HepG2 (cell line): ENCODE results near the gene POU2AF2. TPM values are rescaled to one million over a fixed set of nuclear protein-coding genes. Genes with fewer than 3 reads are reported as not detected.

Experiments
- ATAC-seq: fragments of 200-7000 bp; cut with Tn5 transposase; 3 replicates; pipeline ENCODE4 v1.9.1; 2020; ENCODE audit warnings: mild to moderate bottlenecking, moderate library complexity
- BruUV-seq: library from RNA; stranded (reverse); fragments of 400-500 nt; replicated peaks from 2 replicates; lab custom pipeline; 2021; lab: Mats Ljungman, UMichigan
- CTCF ChIA-PET: fragments of 300-600 bp; formaldehyde crosslinking; extraction: SDS; loops from one replicate; lab custom pipeline; 2021; ENCODE audit warnings: low total read pairs, inconsistent platforms, low intra/inter-chr PET ratio; lab: Yijun Ruan, JAX
- POLR2A ChIA-PET: fragments of 350-600 bp; sonication (Branson Sonifier 250); formaldehyde crosslinking; loops from one replicate; lab custom pipeline; 2020; ENCODE audit warnings: antibody characterized with exemption, inconsistent platforms; lab: Yijun Ruan, JAX
- DNase-seq: peaks from one replicate; pipeline ENCODE4 v3.0.0-alpha.2; 2015; ENCODE audit warnings: low spot score
- FAIRE-seq: peaks from 3 replicates; lab custom pipeline; 2011; peaks lifted over from hg19 to GRCh38; lab: Jason Lieb, UNC
- H2AFZ ChIP-seq: one replicate; pipeline ENCODE4 v1.6.1; 2011; ENCODE audit warnings: low read length, inconsistent platforms
- H3K27ac ChIP-seq: fragments of 300-600 bp; 3 replicates; pipeline ENCODE4 v1.8.0; 2011; ENCODE audit warnings: mixed run types, mild to moderate bottlenecking, mixed read lengths, low read length, inconsistent platforms; ENCODE audit not compliant: insufficient read depth; ENCODE audit errors: extremely low read length
- H3K27me3 ChIP-seq, 2 experiments: fragments of 200-600 bp in 1 of 2; 2 replicates in 1 of 2; 3 replicates in 1 of 2; pipeline versions ENCODE4 v1.6.0 to v1.8.0; 2011; ENCODE audit warnings: low read length in 2 of 2, mild to moderate bottlenecking in 2 of 2, moderate library complexity in 2 of 2, inconsistent platforms in 1 of 2; ENCODE audit not compliant: insufficient read depth in 2 of 2, control insufficient read depth in 1 of 2
- H3K36me3 ChIP-seq, 2 experiments: fragments of 200-600 bp in 1 of 2; replicated peaks in 1 of 2; 2 replicates in 1 of 2; 3 replicates in 1 of 2; pipeline versions ENCODE4 v1.5.1 to v1.8.0; 2011; ENCODE audit warnings: low read length in 2 of 2, inconsistent platforms in 1 of 2; ENCODE audit not compliant: insufficient read depth in 2 of 2, control insufficient read depth in 1 of 2
- H3K4me1 ChIP-seq: 2 replicates; pipeline ENCODE4 v1.5.1; 2012; ENCODE audit warnings: low read length, inconsistent platforms; ENCODE audit not compliant: insufficient read depth
- H3K4me2 ChIP-seq: 2 replicates; pipeline ENCODE4 v1.6.0; 2011; ENCODE audit warnings: low read depth, low read length, inconsistent platforms
- H3K4me3 ChIP-seq, 3 experiments: fragments of 200-600 bp in 1 of 3; sonication (generic), shearing (Covaris generic) in 1 of 3; replicated peaks in 1 of 3; 2 replicates each; pipeline ENCODE4 v1.5.1; 2011 to 2016; ENCODE audit warnings: low read length in 3 of 3, inconsistent platforms in 2 of 3, low read depth in 2 of 3, mild to moderate bottlenecking in 2 of 3, control low read depth in 1 of 3, mixed read lengths in 1 of 3; ENCODE audit not compliant: insufficient read depth in 1 of 3
- H3K79me2 ChIP-seq: one replicate; pipeline ENCODE4 v1.6.1; 2011; ENCODE audit warnings: low read length, inconsistent platforms; ENCODE audit not compliant: insufficient read depth
- H3K9ac ChIP-seq: 2 replicates; pipeline ENCODE4 v1.6.0; 2011; ENCODE audit warnings: mild to moderate bottlenecking, low read depth, low read length, inconsistent platforms; ENCODE audit not compliant: insufficient read depth
- H3K9me3 ChIP-seq: 2 replicates; pipeline ENCODE4 v1.5.1; 2012; ENCODE audit warnings: mild to moderate bottlenecking, low read length
- H4K20me1 ChIP-seq: 2 replicates; pipeline ENCODE4 v1.6.0; 2011; ENCODE audit warnings: inconsistent platforms, mild to moderate bottlenecking, low read length, moderate library complexity; ENCODE audit not compliant: insufficient read depth
- FOXK2 ChIP-seq: fragments of 450-650 bp; IDR thresholded peaks from 2 replicates; pipeline ENCODE4 v1.6.1; 2016
- HNF4A ChIP-seq: sonication (generic); formaldehyde crosslinking; IDR thresholded peaks from 2 replicates; pipeline ENCODE4 v1.4.0; 2020; ENCODE audit warnings: missing genetic modification reagents
- HNF4G ChIP-seq, 2 experiments: sonication (generic) in 1 of 2; formaldehyde crosslinking in 1 of 2; IDR thresholded peaks; 2 replicates each; pipeline versions ENCODE4 v1.4.0 to v1.6.1; 2011 to 2020; ENCODE audit warnings: borderline replicate concordance in 2 of 2, low read depth in 2 of 2, mild to moderate bottlenecking in 2 of 2, low read length in 1 of 2, missing genetic modification reagents in 1 of 2, moderate library complexity in 1 of 2
- HOMEZ ChIP-seq: IDR thresholded peaks from 2 replicates; pipeline ENCODE4 v1.6.1; 2016; ENCODE audit warnings: low read depth
- MAX ChIP-seq: IDR thresholded peaks from 2 replicates; pipeline ENCODE4 v1.6.1; 2012; ENCODE audit warnings: inconsistent platforms
- NFRKB ChIP-seq: fragments of 450-650 bp; IDR thresholded peaks from 2 replicates; pipeline ENCODE4 v1.6.1; 2017
- PAXIP1 ChIP-seq: sonication (generic); formaldehyde crosslinking; conservative IDR thresholded peaks from 2 replicates; pipeline ENCODE4 v1.4.0; 2020; ENCODE audit warnings: mild to moderate bottlenecking, missing genetic modification reagents, moderate library complexity
- RBFOX2 ChIP-seq: fragments of 200-400 bp; formaldehyde crosslinking; IDR thresholded peaks from 2 replicates; pipeline ENCODE4 v1.6.1; 2017; ENCODE audit warnings: low read depth, mild to moderate bottlenecking, low read length
- RERE ChIP-seq: IDR thresholded peaks from 2 replicates; pipeline ENCODE4 v1.6.1; 2016; ENCODE audit warnings: low read depth, missing genetic modification reagents, missing compliant biosample characterization
- ZMAT3 ChIP-seq: sonication (generic); formaldehyde crosslinking; conservative IDR thresholded peaks from 2 replicates; pipeline ENCODE4 v1.7.0; 2021; ENCODE audit warnings: missing genetic modification reagents
- WGBS: methylation state at CpG from one replicate; pipeline ENCODE4 v1.1.6; 2017; ENCODE audit warnings: low lambda C conversion rate; 5-methylcytosine and 5-hydroxymethylcytosine counted together
- in situ Hi-C: cut with HindIII; loops from 2 replicates; pipeline ENCODE4 v1.10.0; 2017; ENCODE audit warnings: low pct_unique_long_range_greater_than_20kb; ENCODE audit not compliant: extremely low pct_ligation_motif_present
- intact Hi-C: fragments of 100-400 bp; cut with micrococcal nuclease; formaldehyde crosslinking; loops from one replicate; pipeline ENCODE4 v1.10.0; 2022; ENCODE audit not compliant: unreplicated experiment
- polyA plus RNA-seq, 8 experiments: library from polyadenylated mRNA; depleted of rRNA in 3 of 8; stranded (reverse) in 7 of 8; unstranded in 1 of 8; fragments of >200 nt; fragmentation: Illumina TruSeq in 4 of 8; extraction: Trizol in 4 of 8; gene quantifications; 2 replicates each; pipeline versions ENCODE4 v1.2.1 to v1.2.3, GENCODE V29; 2011 to 2016; ENCODE audit warnings: low read depth in 4 of 8, missing spikeins in 1 of 8, mixed read lengths in 1 of 8; ENCODE audit not compliant: insufficient read depth in 1 of 8
- total RNA-seq, 5 experiments: library from RNA; depleted of rRNA; stranded (reverse); fragments of >200 nt; fragmentation: Illumina TruSeq; extraction: Trizol; gene quantifications; 2 replicates each; pipeline ENCODE4 v1.2.3, GENCODE V29; 2016; ENCODE audit warnings: low read depth in 1 of 5

Gene POU2AF2
- total and polyA plus RNA-seq, 2 of the 13 experiments (the other 11 are each of a cell fraction or from before 2014, with no cell fraction given) = 0.11 TPM; not detected in 1

GRCh38 chr11:111301842-111302118 lies 56.3 kb downstream of the POU2AF2 start:
- no peak for DNase-seq
- ChIA-PET CTCF (interaction anchor here (5.7 kb wide), 1 partner anchor 122 kb away, joined by 51 read pairs; no protein-coding TSS in a partner anchor), POLR2A (interaction anchor here (2.0 to 6.9 kb wide), 2 partner anchors 19 to 34 kb away, joined by 7 to 102 read pairs; no protein-coding TSS in a partner anchor)
- Histone ChIP-seq H2AFZ (no peak overlapping the region), H3K36me3 (no peaks in the 10 kb centered on the region), H4K20me1 (no peaks in the 10 kb centered on the region), H3K27me3 (no peaks in the 10 kb centered on the region), H3K4me3 (no peak overlapping the region), H3K4me1 (peaks cover 68% of the 10 kb centered on the region), H3K79me2 (peaks cover 16% of the 10 kb centered on the region), H3K9me3 (no peaks in the 10 kb centered on the region), H3K27ac (no peak overlapping the region), H3K4me2 (peak overlapping the region; percentile 79; the same call in 1 of the 2 replicates), H3K9ac (no peak overlapping the region)
- 76% methylated on average over 3 of the region's 3 CpGs for WGBS
- peak; percentile 12 for FAIRE-seq
- 0 out of 2 replicates have a peak, but pooled peaks have one; percentile 15 for TF ChIP-seq ZMAT3 (CRISPR knock-in tag)
- TF ChIP-seq NFRKB = no peak
- peak; percentile 66 for TF ChIP-seq HNF4A (CRISPR knock-in tag)
- 0 out of 2 replicates have a peak, but pooled peaks have one; percentile 11 for TF ChIP-seq HNF4G (IDR thresholded peaks at IDR 0.05; ENCODE audit: borderline replicate concordance, low read depth, low read length)
- no peak for TF ChIP-seq HNF4G (CRISPR knock-in tag; IDR thresholded peaks at IDR 0.05; ENCODE audit: borderline replicate concordance, low read depth)
- TF ChIP-seq HOMEZ = no peak
- 0 out of 2 replicates have a peak, but pooled peaks have one; percentile 38 for TF ChIP-seq MAX
- TF ChIP-seq RERE (CRISPR knock-in tag) = no peak
- TF ChIP-seq PAXIP1 (CRISPR knock-in tag) = 0 out of 2 replicates have a peak, but pooled peaks have one; percentile 13
- no peak for TF ChIP-seq FOXK2
- TF ChIP-seq RBFOX2 = peak; percentile 23; the same call in 1 of the 2 replicates
- no TSS peak for BruUV-seq
- in situ Hi-C loops = no loop called here
- no peak for ATAC-seq
- intact Hi-C loops = no loop called here
